ENCODE data around the gene RABIF. TPM values are rescaled to one million over a fixed set of nuclear protein-coding genes. Genes with fewer than 3 reads are reported as not detected.

The RABIF gene
- total and polyA plus RNA-seq, 12 donors: 3.1 to 10.6 (median 6.6) TPM

DNA sequence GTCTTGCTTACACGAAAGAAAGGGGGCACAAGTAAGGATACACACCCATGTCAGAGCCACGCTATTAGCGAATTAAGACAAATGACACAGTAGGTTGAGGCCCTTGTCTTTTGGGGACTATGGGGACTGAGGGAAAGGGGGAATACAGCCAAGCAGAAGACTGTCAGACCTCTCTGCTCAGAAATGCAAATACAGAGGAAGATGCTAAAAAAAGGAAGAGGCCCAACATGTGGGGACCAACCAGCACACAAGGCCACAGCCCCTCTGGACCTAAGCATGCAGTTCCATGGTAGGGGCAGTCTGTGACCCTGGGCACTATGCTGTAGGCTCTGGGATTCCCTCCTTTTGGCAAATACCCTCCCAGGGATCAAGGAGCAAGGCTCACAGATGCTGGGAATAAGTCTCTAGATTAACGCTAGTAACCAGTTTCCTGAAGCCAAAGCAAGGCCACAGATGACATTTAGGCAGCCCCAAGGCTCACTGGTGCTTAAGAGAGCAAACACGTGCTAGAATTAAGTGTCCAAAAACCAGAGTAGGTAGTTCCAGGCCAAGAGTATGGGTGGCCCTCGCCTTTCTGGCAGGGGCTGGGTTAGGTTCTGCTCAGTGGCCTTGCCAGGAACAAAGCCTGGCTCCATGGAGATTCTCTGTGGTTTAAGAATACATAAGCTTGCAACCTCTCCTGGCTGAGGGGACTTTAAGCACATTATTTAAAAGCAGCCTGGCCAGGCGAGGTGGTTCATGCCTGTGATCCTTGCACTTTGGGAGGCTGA, 38.2 kb downstream of the RABIF start:
- no peaks in the 10 kb centered on the region for H3K9me3 ChIP-seq (replicated peaks in 1 of 3)
- H3K4me3 ChIP-seq: no peak overlapping the region
- H3K36me3 ChIP-seq (replicated peaks in 1 of 2): no peaks in the 10 kb centered on the region
- H3K27me3 ChIP-seq: no peaks in the 10 kb centered on the region
- no peak overlapping the region for H3K27ac ChIP-seq
- WGBS, 4 donors: 89 to 94% (median 92%) methylated on average over 6 to 7 of the region's 7 CpGs
- no peak for TF ChIP-seq POLR2A (IDR thresholded peaks at IDR 0.05)
- TF ChIP-seq, protein P1, sequence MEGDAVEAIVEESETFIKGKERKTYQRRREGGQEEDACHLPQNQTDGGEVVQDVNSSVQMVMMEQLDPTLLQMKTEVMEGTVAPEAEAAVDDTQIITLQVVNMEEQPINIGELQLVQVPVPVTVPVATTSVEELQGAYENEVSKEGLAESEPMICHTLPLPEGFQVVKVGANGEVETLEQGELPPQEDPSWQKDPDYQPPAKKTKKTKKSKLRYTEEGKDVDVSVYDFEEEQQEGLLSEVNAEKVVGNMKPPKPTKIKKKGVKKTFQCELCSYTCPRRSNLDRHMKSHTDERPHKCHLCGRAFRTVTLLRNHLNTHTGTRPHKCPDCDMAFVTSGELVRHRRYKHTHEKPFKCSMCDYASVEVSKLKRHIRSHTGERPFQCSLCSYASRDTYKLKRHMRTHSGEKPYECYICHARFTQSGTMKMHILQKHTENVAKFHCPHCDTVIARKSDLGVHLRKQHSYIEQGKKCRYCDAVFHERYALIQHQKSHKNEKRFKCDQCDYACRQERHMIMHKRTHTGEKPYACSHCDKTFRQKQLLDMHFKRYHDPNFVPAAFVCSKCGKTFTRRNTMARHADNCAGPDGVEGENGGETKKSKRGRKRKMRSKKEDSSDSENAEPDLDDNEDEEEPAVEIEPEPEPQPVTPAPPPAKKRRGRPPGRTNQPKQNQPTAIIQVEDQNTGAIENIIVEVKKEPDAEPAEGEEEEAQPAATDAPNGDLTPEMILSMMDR (IDR thresholded peaks at IDR 0.05): no peak
- DNase-seq: no peak
- H3K4me1 ChIP-seq (replicated peaks in 1 of 2): no peaks in the 10 kb centered on the region
- intact Hi-C loops (cut with DNase I): no loop called here

DNA sequence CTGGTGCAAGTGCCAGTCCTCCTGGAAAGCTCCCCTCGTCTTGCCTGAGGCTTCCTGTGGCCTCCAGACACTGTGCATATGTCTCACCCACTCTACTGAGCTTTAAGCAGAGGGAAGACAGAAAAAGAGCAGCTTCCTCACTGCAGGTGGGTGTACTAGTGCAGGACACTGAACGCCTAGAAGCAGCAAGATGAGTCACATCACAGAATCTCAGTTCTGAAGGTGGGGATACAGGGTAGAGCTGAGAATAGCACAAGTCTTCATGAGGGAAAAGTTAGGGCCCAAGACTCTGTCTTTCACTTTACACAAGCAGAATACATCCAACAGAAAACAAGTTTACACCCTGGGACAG, 40.8 kb downstream of the RABIF start:
- Histone ChIP-seq H3K27me3 (no peaks in the 10 kb centered on the region), H3K9me3 (replicated peaks in 1 of 3) (no peaks in the 10 kb centered on the region), H3K27ac (no peak overlapping the region), H3K4me1 (replicated peaks in 1 of 2) (no peaks in the 10 kb centered on the region), H3K4me3 (no peak overlapping the region), H3K36me3 (replicated peaks in 1 of 2) (no peaks in the 10 kb centered on the region)
- TF ChIP-seq, protein P1 (IDR thresholded peaks at IDR 0.05): no peak
- no peak for TF ChIP-seq POLR2A (IDR thresholded peaks at IDR 0.05)
- WGBS, 4 donors: 43 to 63% (median 52%) methylated on average over 2 of the region's 2 CpGs
- no peak for DNase-seq
- intact Hi-C loops (cut with DNase I): no loop called here

- TF ChIP-seq, protein P1 (IDR thresholded peaks at IDR 0.05): no peak
- TF ChIP-seq POLR2A (IDR thresholded peaks at IDR 0.05): no peak
- H3K27me3 ChIP-seq: no peaks in the 10 kb centered on the region
- H3K4me3 ChIP-seq: no peak overlapping the region
- no peaks in the 10 kb centered on the region for H3K9me3 ChIP-seq (replicated peaks in 1 of 3)
- 59 to 81% (median 68%) methylated on average over 4 to 6 of the region's 6 CpGs for WGBS, 4 donors
- intact Hi-C loops (cut with DNase I): no loop called here
- no peak overlapping the region for H3K27ac ChIP-seq
- no peak for DNase-seq
- no peaks in the 10 kb centered on the region for H3K36me3 ChIP-seq (replicated peaks in 1 of 2)
- no peaks in the 10 kb centered on the region for H3K4me1 ChIP-seq (replicated peaks in 1 of 2)
Measured at GRCh38 chr1:202844935-202845334, 44.0 kb downstream of the RABIF start.

DNA sequence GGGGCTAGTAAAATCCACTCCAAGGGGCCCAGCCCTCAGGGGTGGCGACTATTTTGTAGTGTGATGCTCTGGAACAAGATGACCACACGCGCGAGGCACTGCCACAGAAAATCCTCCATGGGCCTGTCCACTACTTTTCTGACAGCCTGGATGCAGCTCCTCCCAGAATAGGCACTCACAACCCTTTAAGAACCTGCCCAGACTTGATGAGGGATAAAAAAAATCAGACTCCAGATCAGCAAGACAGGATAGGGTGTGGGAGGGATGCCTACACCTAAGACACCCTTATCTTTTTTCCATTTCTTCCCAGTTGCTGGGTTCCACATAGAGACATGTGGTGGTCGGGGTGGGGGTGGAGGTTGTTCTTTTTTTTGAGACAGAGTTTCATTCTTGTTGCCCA, 44.7 kb downstream of the RABIF start:
- WGBS, 4 donors: 87 to 96% (median 90%) methylated on average over 5 of the region's 5 CpGs
- intact Hi-C loops (cut with DNase I): no loop called here
- DNase-seq: no peak
- no peaks in the 10 kb centered on the region for H3K4me1 ChIP-seq (replicated peaks in 1 of 2)
- no peak overlapping the region for H3K27ac ChIP-seq
- no peaks in the 10 kb centered on the region for H3K27me3 ChIP-seq
- H3K36me3 ChIP-seq (replicated peaks in 1 of 2): no peaks in the 10 kb centered on the region
- H3K4me3 ChIP-seq: no peak overlapping the region
- TF ChIP-seq POLR2A (IDR thresholded peaks at IDR 0.05): no peak
- TF ChIP-seq, protein P1 (IDR thresholded peaks at IDR 0.05): no peak
- no peaks in the 10 kb centered on the region for H3K9me3 ChIP-seq (replicated peaks in 1 of 3)

Data from adrenal gland (tissue), 12 donors.